Astrocyte (in vitro differentiated cells and primary cell): ENCODE measurements around the gene BET1. TPM values are rescaled to one million over a fixed set of nuclear protein-coding genes. Genes with fewer than 3 reads are reported as not detected.
A peak's percentile ranks its signal among the peaks of the same experiment; 100 is the strongest.

Experiments used
- DNase-seq: peaks from one replicate; pipeline ENCODE4 v3.0.0-alpha.2; 2010; ENCODE audit warnings: low read depth
- FAIRE-seq: peaks from 2 replicates; lab custom pipeline; 2011; peaks lifted over from hg19 to GRCh38; lab: Jason Lieb, UNC
- H2AFZ ChIP-seq: 2 replicates; pipeline ENCODE4 v1.6.0; 2012; ENCODE audit warnings: low read depth, low read length, inconsistent platforms
- H3K27ac ChIP-seq: 2 replicates; pipeline ENCODE4 v1.5.1; 2011; ENCODE audit warnings: low read depth, low read length, inconsistent platforms
- H3K27me3 ChIP-seq: 2 replicates; pipeline ENCODE4 v1.6.0; 2011; ENCODE audit warnings: low read length, inconsistent platforms; ENCODE audit not compliant: insufficient read depth
- H3K36me3 ChIP-seq: 2 replicates; pipeline ENCODE4 v1.5.1; 2011; ENCODE audit warnings: low read length, inconsistent platforms; ENCODE audit not compliant: insufficient read depth
- H3K4me1 ChIP-seq: 2 replicates; pipeline ENCODE4 v1.5.1; 2011; ENCODE audit warnings: low read length, inconsistent platforms; ENCODE audit not compliant: insufficient read depth
- H3K4me2 ChIP-seq: 2 replicates; pipeline ENCODE4 v1.6.0; 2012; ENCODE audit warnings: low read length, inconsistent platforms
- H3K4me3 ChIP-seq: 2 replicates; pipeline ENCODE4 v1.5.1; 2011; ENCODE audit warnings: low read depth, mild to moderate bottlenecking, low read length, inconsistent platforms; ENCODE audit not compliant: insufficient read depth
- H3K79me2 ChIP-seq: 2 replicates; pipeline ENCODE4 v1.6.0; 2012; ENCODE audit warnings: mild to moderate bottlenecking, low read length, inconsistent platforms; ENCODE audit not compliant: insufficient read depth
- H3K9ac ChIP-seq: 2 replicates; pipeline ENCODE4 v1.6.0; 2012; ENCODE audit warnings: mild to moderate bottlenecking, low read length, inconsistent platforms
- H3K9me3 ChIP-seq: 2 replicates; pipeline ENCODE4 v1.5.1; 2012; ENCODE audit warnings: low read depth, mild to moderate bottlenecking, low read length, inconsistent platforms; ENCODE audit not compliant: insufficient read depth
- H4K20me1 ChIP-seq: 2 replicates; pipeline ENCODE4 v1.6.0; 2012; ENCODE audit warnings: low read length, inconsistent platforms; ENCODE audit not compliant: insufficient read depth
- H3K27ac Mint-ChIP-seq: one replicate; pipeline ENCODE4 v1.8.0; 2021; ENCODE audit warnings: mild to moderate bottlenecking, mixed read lengths; ENCODE audit not compliant: unreplicated experiment
- H3K27me3 Mint-ChIP-seq: one replicate; pipeline ENCODE4 v1.8.0; 2021; ENCODE audit warnings: low read depth, mixed read lengths; ENCODE audit not compliant: unreplicated experiment
- H3K36me3 Mint-ChIP-seq: one replicate; pipeline ENCODE4 v1.8.0; 2021; ENCODE audit warnings: low read depth, mixed read lengths; ENCODE audit not compliant: unreplicated experiment
- H3K4me1 Mint-ChIP-seq: one replicate; pipeline ENCODE4 v1.8.0; 2021; ENCODE audit warnings: low read depth, mixed read lengths; ENCODE audit not compliant: unreplicated experiment
- H3K4me3 Mint-ChIP-seq: one replicate; pipeline ENCODE4 v1.8.0; 2021; ENCODE audit warnings: mild to moderate bottlenecking, moderate library complexity, mixed read lengths; ENCODE audit not compliant: unreplicated experiment
- H3K9me3 Mint-ChIP-seq: one replicate; pipeline ENCODE4 v1.8.0; 2021; ENCODE audit warnings: mild to moderate bottlenecking, mixed read lengths; ENCODE audit not compliant: unreplicated experiment
- EZH2 ChIP-seq: IDR thresholded peaks from 2 replicates; pipeline ENCODE4 v1.6.1; 2012; ENCODE audit warnings: mild to moderate bottlenecking, low read length, inconsistent platforms; ENCODE audit not compliant: insufficient read depth
- total RNA-seq: library from RNA; stranded (reverse); gene quantifications from 2 replicates; pipeline ENCODE4 v1.2.1, GENCODE V29; 2021
- TF ChIP-seq, protein P1 (sequence below): IDR thresholded peaks from 2 replicates; pipeline ENCODE4 v1.5.1; 2011; ENCODE audit warnings: low read depth, mild to moderate bottlenecking, inconsistent platforms, low read length, moderate library complexity; ENCODE audit not compliant: insufficient read depth

The BET1 gene
- total RNA-seq, 1 donor from 2014 or later, result 37.4 TPM

DNA sequence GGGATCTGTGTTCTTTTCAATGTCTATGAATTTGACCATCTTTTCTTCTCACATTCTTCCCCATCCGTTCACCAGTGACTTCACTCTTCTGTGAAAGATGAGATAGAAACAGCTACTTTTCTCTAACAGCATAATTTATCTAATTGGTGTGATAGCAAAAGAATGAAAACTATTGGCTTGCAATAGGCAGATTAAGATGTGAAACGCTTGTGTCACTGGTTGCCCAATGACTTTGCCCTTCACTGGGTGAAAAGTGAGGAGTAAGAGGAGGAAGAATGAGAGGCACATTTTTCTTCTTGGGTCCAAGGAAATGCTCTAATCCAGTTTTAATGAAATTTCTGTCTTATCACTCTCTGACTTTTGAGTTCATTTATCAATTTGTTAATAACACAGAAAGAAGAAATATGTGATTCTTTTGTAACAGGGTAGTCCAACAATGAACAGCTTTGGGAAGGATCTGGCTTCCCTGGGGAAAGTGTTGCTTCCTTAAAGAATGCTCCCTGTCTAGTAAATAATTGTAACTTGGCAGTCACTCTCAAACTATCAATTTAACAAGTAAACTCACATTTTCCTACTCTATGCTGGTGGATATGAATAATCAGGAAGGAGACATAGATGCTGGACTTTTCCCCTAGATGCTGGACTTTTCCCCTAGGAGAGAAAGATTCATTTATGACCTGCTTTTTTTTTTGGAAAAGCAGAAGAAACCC, 35.1 kb downstream of the BET1 start:
- no peak overlapping the region for H3K4me3 Mint-ChIP-seq
- no peaks in the 10 kb centered on the region for H3K27me3 ChIP-seq
- no peaks in the 10 kb centered on the region for H3K27me3 Mint-ChIP-seq
- H3K36me3 ChIP-seq, result no peaks in the 10 kb centered on the region
- H3K27ac Mint-ChIP-seq, result no peak overlapping the region
- H3K9me3 Mint-ChIP-seq, result no peaks in the 10 kb centered on the region
- TF ChIP-seq, protein P1, sequence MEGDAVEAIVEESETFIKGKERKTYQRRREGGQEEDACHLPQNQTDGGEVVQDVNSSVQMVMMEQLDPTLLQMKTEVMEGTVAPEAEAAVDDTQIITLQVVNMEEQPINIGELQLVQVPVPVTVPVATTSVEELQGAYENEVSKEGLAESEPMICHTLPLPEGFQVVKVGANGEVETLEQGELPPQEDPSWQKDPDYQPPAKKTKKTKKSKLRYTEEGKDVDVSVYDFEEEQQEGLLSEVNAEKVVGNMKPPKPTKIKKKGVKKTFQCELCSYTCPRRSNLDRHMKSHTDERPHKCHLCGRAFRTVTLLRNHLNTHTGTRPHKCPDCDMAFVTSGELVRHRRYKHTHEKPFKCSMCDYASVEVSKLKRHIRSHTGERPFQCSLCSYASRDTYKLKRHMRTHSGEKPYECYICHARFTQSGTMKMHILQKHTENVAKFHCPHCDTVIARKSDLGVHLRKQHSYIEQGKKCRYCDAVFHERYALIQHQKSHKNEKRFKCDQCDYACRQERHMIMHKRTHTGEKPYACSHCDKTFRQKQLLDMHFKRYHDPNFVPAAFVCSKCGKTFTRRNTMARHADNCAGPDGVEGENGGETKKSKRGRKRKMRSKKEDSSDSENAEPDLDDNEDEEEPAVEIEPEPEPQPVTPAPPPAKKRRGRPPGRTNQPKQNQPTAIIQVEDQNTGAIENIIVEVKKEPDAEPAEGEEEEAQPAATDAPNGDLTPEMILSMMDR, result no peak
- TF ChIP-seq EZH2, result no peak
- FAIRE-seq (peak; percentile 13), DNase-seq (peak; percentile 29)
- H3K27ac ChIP-seq, result no peak overlapping the region
- H3K4me1 ChIP-seq, result peaks cover 4% of the 10 kb centered on the region
- no peak overlapping the region for H3K4me2 ChIP-seq
- H3K4me1 Mint-ChIP-seq, result peaks cover 9% of the 10 kb centered on the region
- no peaks in the 10 kb centered on the region for H4K20me1 ChIP-seq
- H3K79me2 ChIP-seq, result no peaks in the 10 kb centered on the region
- H2AFZ ChIP-seq, result no peak overlapping the region
- H3K9ac ChIP-seq, result no peak overlapping the region
- H3K36me3 Mint-ChIP-seq, result no peaks in the 10 kb centered on the region
- H3K4me3 ChIP-seq, result no peak overlapping the region
- H3K9me3 ChIP-seq, result no peaks in the 10 kb centered on the region

DNA sequence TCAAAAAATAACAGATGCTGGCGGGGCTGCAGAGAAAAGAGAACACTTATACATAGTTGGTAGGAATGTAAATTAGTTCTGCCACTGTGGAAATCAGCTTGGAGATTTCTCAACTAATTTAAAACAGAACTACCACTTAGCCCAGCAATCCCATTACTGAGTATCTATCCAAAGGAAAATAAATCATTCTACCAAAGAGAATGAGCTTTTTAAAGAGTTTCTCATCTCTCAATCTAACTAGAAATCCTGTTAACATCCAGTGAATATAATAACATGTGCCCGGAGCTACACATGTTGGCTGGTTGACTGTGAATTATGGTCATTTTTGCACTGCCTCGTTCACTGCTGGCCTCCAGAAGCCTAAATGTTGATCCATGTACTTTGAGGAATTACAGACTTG, 39.3 kb downstream of the BET1 start:
- H3K79me2 ChIP-seq, result no peaks in the 10 kb centered on the region
- no peak overlapping the region for H3K9ac ChIP-seq
- H3K27ac ChIP-seq, result no peak overlapping the region
- no peaks in the 10 kb centered on the region for H4K20me1 ChIP-seq
- H3K4me3 ChIP-seq, result no peak overlapping the region
- H2AFZ ChIP-seq, result no peak overlapping the region
- H3K36me3 ChIP-seq, result no peaks in the 10 kb centered on the region
- H3K4me2 ChIP-seq, result no peak overlapping the region
- no peaks in the 10 kb centered on the region for H3K36me3 Mint-ChIP-seq
- no peaks in the 10 kb centered on the region for H3K27me3 ChIP-seq
- no peaks in the 10 kb centered on the region for H3K9me3 ChIP-seq
- no peaks in the 10 kb centered on the region for H3K9me3 Mint-ChIP-seq
- peaks cover 1% of the 10 kb centered on the region for H3K4me1 Mint-ChIP-seq
- no peak for FAIRE-seq
- DNase-seq, result no peak
- no peaks in the 10 kb centered on the region for H3K27me3 Mint-ChIP-seq
- H3K27ac Mint-ChIP-seq, result no peak overlapping the region
- TF ChIP-seq, protein P1, result no peak
- TF ChIP-seq EZH2, result no peak
- no peaks in the 10 kb centered on the region for H3K4me1 ChIP-seq
- no peak overlapping the region for H3K4me3 Mint-ChIP-seq

DNA sequence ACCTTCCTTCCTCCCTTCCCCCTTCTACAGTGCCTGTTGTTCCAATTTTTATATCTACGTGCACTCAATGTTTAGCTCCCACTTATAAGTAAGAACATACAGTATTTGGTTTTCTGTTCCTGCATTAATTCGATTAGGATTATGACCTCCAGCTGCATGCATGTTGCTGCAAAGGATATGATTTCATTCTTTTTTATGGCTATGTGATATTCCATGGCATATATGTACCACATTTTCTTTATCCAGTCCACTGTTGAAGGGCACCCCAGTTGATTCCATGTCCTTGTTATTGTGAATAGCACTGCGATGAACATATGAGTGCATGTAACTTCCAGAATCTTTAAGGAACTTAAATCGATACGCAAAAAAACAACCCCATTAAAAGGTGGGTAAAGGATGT, 39.9 kb downstream of the BET1 start:
- Histone ChIP-seq H3K9ac (no peak overlapping the region), H3K27me3 (no peaks in the 10 kb centered on the region), H3K4me1 (no peaks in the 10 kb centered on the region), H3K79me2 (no peaks in the 10 kb centered on the region), H3K4me2 (no peak overlapping the region), H3K4me3 (no peak overlapping the region), H3K9me3 (no peaks in the 10 kb centered on the region), H3K27ac (no peak overlapping the region), H2AFZ (no peak overlapping the region), H3K36me3 (no peaks in the 10 kb centered on the region), H4K20me1 (no peaks in the 10 kb centered on the region)
- Mint-ChIP-seq H3K4me3 (no peak overlapping the region), H3K27me3 (no peaks in the 10 kb centered on the region), H3K4me1 (peaks cover 1% of the 10 kb centered on the region), H3K9me3 (no peaks in the 10 kb centered on the region), H3K27ac (no peak overlapping the region), H3K36me3 (no peaks in the 10 kb centered on the region)
- DNase-seq (no peak), FAIRE-seq (no peak)
- no peak for TF ChIP-seq EZH2
- TF ChIP-seq, protein P1, result no peak
